Fibroblast of mammary gland (primary cell): Measurements from ENCODE around the gene TP53INP2.

ENCODE experiments used
- DNase-seq: peaks from one replicate; pipeline ENCODE4 v3.0.0-alpha.2; 2010; ENCODE audit warnings: low read depth
- H3K4me3 ChIP-seq: 2 replicates; pipeline ENCODE4 v1.5.1; 2011; ENCODE audit warnings: low read depth, mild to moderate bottlenecking, low read length, moderate library complexity; ENCODE audit not compliant: control insufficient read depth
- TF ChIP-seq, protein P1 (sequence below): conservative IDR thresholded peaks from 2 replicates; pipeline ENCODE4 v1.5.1; 2011; ENCODE audit warnings: low read depth, low read length, inconsistent platforms; ENCODE audit not compliant: control insufficient read depth, insufficient read depth

Gene TP53INP2

DNA sequence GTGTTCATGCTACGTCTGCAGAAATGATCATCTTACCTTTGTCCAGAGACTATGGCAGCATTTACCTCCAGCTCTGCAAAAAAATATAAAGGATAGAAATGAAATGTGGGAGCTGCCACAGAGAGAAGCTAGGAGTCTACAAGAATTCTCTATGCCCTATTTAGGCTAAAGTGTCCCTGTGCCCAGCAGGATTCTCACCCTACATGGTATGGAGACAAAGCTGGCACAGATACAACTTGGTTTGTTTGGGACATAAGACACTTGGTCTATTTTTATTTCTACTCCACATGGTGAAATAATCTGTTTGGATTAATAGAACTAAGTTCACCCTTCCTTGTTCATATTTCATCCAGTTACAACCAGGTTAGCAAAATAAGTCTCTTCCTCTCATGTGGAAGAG, 28.4 kb downstream of the TP53INP2 start:
- no peak for DNase-seq
- TF ChIP-seq, protein P1, sequence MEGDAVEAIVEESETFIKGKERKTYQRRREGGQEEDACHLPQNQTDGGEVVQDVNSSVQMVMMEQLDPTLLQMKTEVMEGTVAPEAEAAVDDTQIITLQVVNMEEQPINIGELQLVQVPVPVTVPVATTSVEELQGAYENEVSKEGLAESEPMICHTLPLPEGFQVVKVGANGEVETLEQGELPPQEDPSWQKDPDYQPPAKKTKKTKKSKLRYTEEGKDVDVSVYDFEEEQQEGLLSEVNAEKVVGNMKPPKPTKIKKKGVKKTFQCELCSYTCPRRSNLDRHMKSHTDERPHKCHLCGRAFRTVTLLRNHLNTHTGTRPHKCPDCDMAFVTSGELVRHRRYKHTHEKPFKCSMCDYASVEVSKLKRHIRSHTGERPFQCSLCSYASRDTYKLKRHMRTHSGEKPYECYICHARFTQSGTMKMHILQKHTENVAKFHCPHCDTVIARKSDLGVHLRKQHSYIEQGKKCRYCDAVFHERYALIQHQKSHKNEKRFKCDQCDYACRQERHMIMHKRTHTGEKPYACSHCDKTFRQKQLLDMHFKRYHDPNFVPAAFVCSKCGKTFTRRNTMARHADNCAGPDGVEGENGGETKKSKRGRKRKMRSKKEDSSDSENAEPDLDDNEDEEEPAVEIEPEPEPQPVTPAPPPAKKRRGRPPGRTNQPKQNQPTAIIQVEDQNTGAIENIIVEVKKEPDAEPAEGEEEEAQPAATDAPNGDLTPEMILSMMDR = no peak
- H3K4me3 ChIP-seq = no peak overlapping the region

DNA sequence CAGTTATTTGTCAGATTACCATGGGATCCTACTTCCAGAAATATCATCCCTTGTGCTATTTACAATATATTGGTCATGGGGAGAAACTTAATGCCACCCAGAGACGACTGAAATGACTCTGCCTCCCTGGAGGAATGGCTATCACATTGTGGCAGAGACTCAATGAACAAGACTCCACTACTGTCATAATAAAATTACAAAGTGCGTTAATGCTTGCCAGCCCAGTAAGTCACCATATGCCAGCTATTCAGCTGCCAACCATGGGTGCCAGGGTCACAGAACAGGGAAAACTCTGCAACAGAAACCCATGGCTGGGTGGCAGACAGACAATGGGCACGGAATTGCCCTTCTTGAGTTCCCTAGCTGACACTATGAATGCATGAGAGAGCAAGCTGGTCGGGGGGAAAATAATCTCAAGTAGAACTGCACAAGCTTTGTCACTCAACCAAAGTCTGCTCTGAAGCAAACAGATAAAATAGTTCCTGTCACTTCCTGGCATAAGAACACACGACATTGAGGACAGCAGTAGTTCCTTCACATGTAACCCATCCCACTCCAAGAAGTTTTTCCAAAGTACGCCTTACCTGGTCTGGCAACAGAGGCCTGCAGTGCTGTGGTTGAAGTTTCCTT, 32.1 kb downstream of the TP53INP2 start:
- no peak for DNase-seq

DNA sequence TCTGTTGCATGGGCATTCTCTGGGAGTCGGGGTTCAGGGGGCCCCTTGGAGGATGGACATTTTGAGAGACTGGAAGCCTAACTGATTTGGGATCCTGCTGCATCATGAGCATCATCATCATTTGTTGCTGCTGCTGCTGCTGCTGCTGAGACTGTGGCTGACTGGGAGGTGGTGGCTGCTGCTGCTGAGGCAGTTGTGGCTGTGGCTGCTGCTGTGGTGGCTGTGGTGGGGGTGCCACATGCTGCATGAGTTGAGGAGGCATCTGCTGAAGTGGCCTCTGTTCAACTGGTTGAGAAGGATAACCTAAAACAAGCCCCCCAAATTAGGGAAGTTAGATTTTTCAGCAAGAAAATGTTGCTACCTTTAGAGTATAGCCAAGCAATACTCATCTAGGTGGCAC, 38.9 kb downstream of the TP53INP2 start:
- no peak overlapping the region for H3K4me3 ChIP-seq

More for the DNA sequence above, 32.1 kb downstream of the TP53INP2 start:
- TF ChIP-seq, protein P1 = no peak
- no peak overlapping the region for H3K4me3 ChIP-seq

DNA sequence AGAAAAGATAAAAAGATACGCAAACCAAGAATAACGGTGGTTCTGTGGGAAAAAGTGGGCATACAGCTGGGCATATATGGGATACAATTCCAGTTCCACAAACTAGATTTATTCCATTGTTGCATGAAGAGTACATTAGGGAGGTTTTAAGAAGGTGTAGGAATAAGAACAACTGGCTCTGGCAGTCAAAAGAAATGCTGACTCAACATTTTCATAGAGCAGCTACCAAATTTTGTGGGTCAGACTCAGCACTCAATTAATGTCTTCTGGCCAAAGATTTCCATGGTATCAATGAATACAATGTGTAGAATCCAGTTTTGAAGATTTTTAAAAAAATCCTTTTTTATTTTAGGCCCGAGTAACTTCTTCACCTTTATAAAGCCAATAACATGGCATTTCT, 40.2 kb downstream of the TP53INP2 start:
- no peak for DNase-seq
- H3K4me3 ChIP-seq = no peak overlapping the region
- TF ChIP-seq, protein P1 = no peak

More for the DNA sequence above, 38.9 kb downstream of the TP53INP2 start:
- TF ChIP-seq, protein P1 = no peak
- DNase-seq = no peak

DNA sequence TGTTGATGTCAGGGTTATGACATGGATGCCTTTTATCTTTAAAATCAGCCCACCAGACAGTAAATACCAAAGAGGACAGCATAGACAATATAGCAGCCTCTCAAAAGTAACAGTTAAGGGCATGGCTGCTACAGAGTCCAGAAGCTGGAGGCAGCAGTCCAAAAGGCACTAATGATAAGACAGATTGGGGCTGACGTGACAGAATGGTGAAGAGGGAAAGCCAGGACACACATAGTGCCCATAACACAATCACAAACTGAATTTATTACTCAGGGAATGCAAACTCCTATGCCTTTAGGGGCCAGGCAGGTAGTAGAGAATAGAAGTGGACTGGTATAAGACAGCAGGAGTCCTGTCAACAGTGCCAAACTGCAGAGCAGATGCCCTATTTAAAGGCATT, 40.7 kb downstream of the TP53INP2 start:
- DNase-seq = no peak
- no peak overlapping the region for H3K4me3 ChIP-seq
- TF ChIP-seq, protein P1 = no peak

DNA sequence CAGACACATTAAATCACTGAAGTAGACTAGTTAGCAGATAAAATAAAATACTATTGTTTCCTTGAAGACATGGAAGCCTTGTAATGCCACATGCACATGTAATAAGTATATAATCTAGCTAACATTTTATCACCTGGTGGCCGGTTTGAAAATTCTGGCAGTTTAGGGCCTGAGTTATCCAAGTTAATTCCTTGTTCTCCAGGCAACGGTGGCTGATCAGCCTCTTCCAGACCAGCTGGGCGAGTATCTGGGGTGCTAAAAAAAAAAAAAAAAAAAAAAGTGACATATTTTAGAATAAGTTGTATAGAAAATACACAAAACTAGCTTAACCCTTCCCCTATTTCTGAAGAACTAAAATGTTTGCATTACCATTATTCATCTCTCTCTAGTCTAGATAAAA, 42.5 kb downstream of the TP53INP2 start:
- H3K4me3 ChIP-seq = no peak overlapping the region
- no peak for DNase-seq
- TF ChIP-seq, protein P1 = no peak

DNA sequence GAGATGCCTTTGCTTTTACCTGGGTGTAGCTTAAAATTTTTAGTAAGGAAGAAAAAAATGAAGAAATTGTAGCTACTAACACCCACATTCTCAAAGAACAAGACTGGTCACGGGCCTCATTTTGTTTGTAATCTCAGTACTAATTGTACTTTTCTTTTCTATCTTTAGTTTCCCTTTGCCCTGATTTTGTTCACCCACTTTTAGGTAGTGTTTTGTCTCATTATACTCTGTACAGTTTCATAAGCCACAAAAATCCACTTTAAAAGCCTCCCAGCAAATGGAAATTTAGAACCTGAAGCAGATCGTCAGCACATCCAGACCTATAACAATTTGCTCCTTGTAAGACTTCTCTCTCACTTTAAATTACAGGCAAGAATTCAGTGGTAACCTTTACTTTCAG, 43.3 kb downstream of the TP53INP2 start:
- TF ChIP-seq, protein P1 = no peak
- no peak overlapping the region for H3K4me3 ChIP-seq
- no peak for DNase-seq
